Psoas muscle (tissue), 8 donors: ENCODE results near the gene EIF4A3. TPM values are rescaled to one million over a fixed set of nuclear protein-coding genes. Genes with fewer than 3 reads are reported as not detected.

Experiments used
- ATAC-seq, 4 donors: fragments of 200-7000 bp; cut with Tn5 transposase; one replicate each; pipeline ENCODE4 v1.9.1; 2020; ENCODE audit warnings: moderate library complexity in 3 of 4, mild to moderate bottlenecking in 2 of 4
- DNase-seq, 2 donors: peaks; one replicate each; pipeline ENCODE4 v3.0.0-alpha.2; 2020
- H3K27ac ChIP-seq: fragments of 200-600 bp; one replicate; pipeline ENCODE4 v1.8.0; 2022
- H3K27me3 ChIP-seq, 3 donors: fragments of 200-600 bp in 1 of 3; one replicate each; pipeline versions ENCODE4 v1.6.1 to v1.8.0; 2013 to 2022; ENCODE audit warnings: low read length in 2 of 3, mild to moderate bottlenecking in 2 of 3, moderate library complexity in 1 of 3; ENCODE audit not compliant: insufficient read depth in 3 of 3
- H3K36me3 ChIP-seq, 2 donors: fragments of 200-600 bp in 1 of 2; one replicate each; pipeline versions ENCODE4 v1.6.1 to v1.8.0; 2013 to 2022; ENCODE audit warnings: low read depth in 1 of 2, mild to moderate bottlenecking in 1 of 2, moderate library complexity in 1 of 2; ENCODE audit not compliant: insufficient read depth in 1 of 2
- H3K4me1 ChIP-seq: fragments of 200-600 bp; one replicate; pipeline ENCODE4 v1.8.0; 2022
- H3K4me3 ChIP-seq: fragments of 200-600 bp; one replicate; pipeline ENCODE4 v1.8.0; 2022; ENCODE audit warnings: mild to moderate bottlenecking
- H3K9me3 ChIP-seq: fragments of 200-600 bp; one replicate; pipeline ENCODE4 v1.8.0; 2022
- CTCF ChIP-seq: fragments of 200-600 bp; IDR thresholded peaks from one replicate; pipeline ENCODE4 v1.8.0; 2022; ENCODE audit warnings: antibody characterized with exemption
- WGBS, 3 donors: extraction: QIAGEN DNeasy Blood & Tissue Kit; methylation state at CpG; one replicate each; pipeline versions ENCODE4 v1.1.6 to v1.1.7; 2013; 5-methylcytosine and 5-hydroxymethylcytosine counted together
- intact Hi-C, 2 donors: fragments of 100-400 bp; cut with DNase I; formaldehyde crosslinking; loops; one replicate each; pipeline versions ENCODE4 v1.11.0 to v1.14.2; 2022
- polyA plus RNA-seq, 3 donors: library from polyadenylated mRNA; stranded (reverse); fragments of 200-250 nt; gene quantifications; one replicate each; pipeline ENCODE4 v1.2.3, GENCODE V29; 2013
- total RNA-seq, 4 donors: library from RNA; stranded (reverse); fragmentation: NEBNext Ultra II Directional in 2 of 4; extraction: Animal tissue kit (Norgen Biotek cat#: 25700) in 2 of 4; gene quantifications; one replicate each; pipeline versions ENCODE4 v1.2.1 to v1.2.4, GENCODE V29; 2021 to 2023
- donor health status: healthy with polysubstance abuse.
- donor health status: DM: no; HTN: no; CAD: no; lungs with moderate emphysema.
- donor health status: Bipolar disorder and iron deficiency.
- donor health status: healthy.
- donor health status: DM: yes; HTN: yes; CAD: no.
- donor health status: DM: no; HTN: no; CAD: no.
- donor health status: DM: no; HTN: no; CAD: no.
- donor health status: DM: yes; HTN: yes; CAD: no.

EIF4A3 gene
- total and polyA plus RNA-seq, 7 donors, result 26.7 to 77.0 (median 36.0) TPM

GRCh38 chr17:80146121-80147034 is 550 bp downstream of the EIF4A3 start:
- H3K4me3 ChIP-seq, result peak overlapping the region; percentile 99
- no peaks in the 10 kb centered on the region for H3K27me3 ChIP-seq
- ATAC-seq (peak; percentile 12 to 23 (median 19)), DNase-seq (no peak)
- no peak for TF ChIP-seq CTCF
- no peaks in the 10 kb centered on the region for H3K9me3 ChIP-seq
- H3K36me3 ChIP-seq, result peaks cover 0 to 32% of the 10 kb centered on the region in 2 donors
- H3K4me1 ChIP-seq, result peaks cover 17% of the 10 kb centered on the region
- WGBS, 3 donors, result 0% methylated on average over 46 to 69 of the region's 69 CpGs
- peak overlapping the region; percentile 93 for H3K27ac ChIP-seq
- intact Hi-C loops, result loop anchor here in 1 of 2 donors (5.0 kb wide), 1 partner anchor 71 kb away; no protein-coding TSS in a partner anchor

- H3K4me1 ChIP-seq, result peaks cover 17% of the 10 kb centered on the region
- DNase-seq (no peak), ATAC-seq (no peak)
- no peak overlapping the region for H3K27ac ChIP-seq
- intact Hi-C loops, result loop anchor here in 1 of 2 donors (5.0 kb wide), 1 partner anchor 72 kb away; no protein-coding TSS in a partner anchor
- peak overlapping the region; percentile 99 for H3K4me3 ChIP-seq
- peaks cover 0 to 42% of the 10 kb centered on the region in 2 donors for H3K36me3 ChIP-seq
- 45 to 47% (median 45%) methylated on average over 10 of the region's 10 CpGs for WGBS, 3 donors
- no peak for TF ChIP-seq CTCF
- no peaks in the 10 kb centered on the region for H3K27me3 ChIP-seq
- H3K9me3 ChIP-seq, result no peaks in the 10 kb centered on the region
Measured at GRCh38 chr17:80145076-80146075, 1.6 kb downstream of the EIF4A3 start.

DNA sequence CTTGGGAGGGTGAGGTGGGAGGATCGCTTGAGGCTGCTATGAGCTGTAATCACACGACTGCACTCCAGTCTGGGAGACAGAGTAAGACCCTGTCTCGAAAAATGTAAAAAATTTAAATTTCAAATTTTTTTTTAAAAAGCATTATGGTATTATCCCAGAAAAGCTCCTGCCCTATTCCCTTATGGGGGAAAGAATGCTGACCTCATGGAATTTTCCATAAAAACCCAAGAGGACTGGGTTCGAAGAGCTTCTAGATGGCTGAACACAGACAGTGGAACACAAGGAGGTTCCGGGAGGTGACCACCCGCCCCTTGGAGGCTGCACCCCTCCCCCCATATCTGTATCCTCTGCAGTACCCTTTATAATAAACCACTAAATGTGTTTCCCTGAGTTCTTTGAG is 4.0 kb downstream of the EIF4A3 start:
- Histone ChIP-seq H3K4me3 (no peak overlapping the region), H3K4me1 (peaks cover 13% of the 10 kb centered on the region), H3K36me3 (peaks cover 10 to 63% of the 10 kb centered on the region in 2 donors), H3K9me3 (no peaks in the 10 kb centered on the region), H3K27me3 (no peaks in the 10 kb centered on the region), H3K27ac (no peak overlapping the region)
- intact Hi-C loops, result loop anchor here in 1 of 2 donors (5.0 kb wide), 1 partner anchor 41 kb away; the partner anchor contains the start of gene GAA
- no peak for ATAC-seq
- TF ChIP-seq CTCF, result no peak
- WGBS, 3 donors, result 85 to 87% (median 87%) methylated on average over 6 of the region's 6 CpGs
- no peak for DNase-seq

- H3K9me3 ChIP-seq, result no peaks in the 10 kb centered on the region
- intact Hi-C loops, result loop anchor here in 1 of 2 donors (5.0 kb wide), 1 partner anchor 39 kb away; the partner anchor contains the start of gene GAA
- 88 to 90% (median 89%) methylated on average over 7 of the region's 7 CpGs for WGBS, 3 donors
- peaks cover 21 to 76% of the 10 kb centered on the region in 2 donors for H3K36me3 ChIP-seq
- no peak for TF ChIP-seq CTCF
- ATAC-seq (no peak), DNase-seq (no peak)
- H3K4me1 ChIP-seq, result peaks cover 11% of the 10 kb centered on the region
- no peaks in the 10 kb centered on the region for H3K27me3 ChIP-seq
- no peak overlapping the region for H3K4me3 ChIP-seq
- H3K27ac ChIP-seq, result no peak overlapping the region
Measured at GRCh38 chr17:80141463-80142165, 5.3 kb downstream of the EIF4A3 start.
